HG02678 (cell line): ENCODE results near the gene PRMT7.

Experiments
- ATAC-seq: cut with Tn5 transposase; IDR thresholded peaks from one replicate; pipeline ENCODE4 v1.9.1; 2021; ENCODE audit warnings: mild to moderate bottlenecking, moderate library complexity; ENCODE audit not compliant: unreplicated experiment

Gene PRMT7

GRCh38 chr16:68373528-68374245, 62.9 kb downstream of the PRMT7 start:
- no peak for ATAC-seq

GRCh38 chr16:68374246-68374805, 63.5 kb downstream of the PRMT7 start:
- no peak for ATAC-seq

- ATAC-seq, result no peak
Observed at GRCh38 chr16:68374961-68375660, 64.3 kb downstream of the PRMT7 start.

GRCh38 chr16:68375801-68376536, 65.2 kb downstream of the PRMT7 start:
- ATAC-seq, result no peak

- ATAC-seq, result no peak
Observed at GRCh38 chr16:68376590-68376989, 65.8 kb downstream of the PRMT7 start.

- no peak for ATAC-seq
Observed at GRCh38 chr16:68377221-68377620, 66.4 kb downstream of the PRMT7 start.

GRCh38 chr16:68377667-68378393, 67.0 kb downstream of the PRMT7 start:
- no peak for ATAC-seq

- no peak for ATAC-seq
Observed at GRCh38 chr16:68378436-68379415, 67.9 kb downstream of the PRMT7 start.

GRCh38 chr16:68379472-68380347, 68.9 kb downstream of the PRMT7 start:
- no peak for ATAC-seq

- no peak for ATAC-seq
Observed at GRCh38 chr16:68380348-68380670, 69.5 kb downstream of the PRMT7 start.

GRCh38 chr16:68380676-68381362, 70.0 kb downstream of the PRMT7 start:
- no peak for ATAC-seq

- ATAC-seq, result no peak
Observed at GRCh38 chr16:68381363-68381724, 70.5 kb downstream of the PRMT7 start.

GRCh38 chr16:68382296-68382718, 71.5 kb downstream of the PRMT7 start:
- ATAC-seq, result no peak

- no peak for ATAC-seq
Observed at GRCh38 chr16:68383858-68384257, 73.0 kb downstream of the PRMT7 start.

GRCh38 chr16:68384288-68385161, 73.7 kb downstream of the PRMT7 start:
- no peak for ATAC-seq

- no peak for ATAC-seq
Observed at GRCh38 chr16:68385371-68385770, 74.6 kb downstream of the PRMT7 start.

GRCh38 chr16:68386628-68387027, 75.8 kb downstream of the PRMT7 start:
- no peak for ATAC-seq
